CD14-positive monocyte (primary cell): ENCODE results near the gene OSTF1. TPM values are rescaled to one million over a fixed set of nuclear protein-coding genes. Genes with fewer than 3 reads are reported as not detected.

Experiments used
- DNase-seq, 3 donors: peaks; one replicate each; pipeline ENCODE4 v3.0.0-alpha.2; 2011 to 2022
- H2AFZ ChIP-seq: 2 replicates; pipeline ENCODE4 v1.6.0; 2012; ENCODE audit warnings: mild to moderate bottlenecking, low read depth, low read length, inconsistent platforms; ENCODE audit not compliant: insufficient read depth, poor library complexity, severe bottlenecking
- H3K27ac ChIP-seq, 2 donors: 1 replicate in 1 of 2; 2 replicates in 1 of 2; pipeline ENCODE4 v1.5.1; 2012 to 2013; ENCODE audit warnings: low read length in 2 of 2, control low read depth in 1 of 2, inconsistent platforms in 1 of 2, low read depth in 1 of 2, mild to moderate bottlenecking in 1 of 2
- H3K27me3 ChIP-seq, 2 donors: one replicate each; pipeline versions ENCODE4 v1.6.0 to v1.6.1; 2011 to 2013; ENCODE audit warnings: low read length in 2 of 2; ENCODE audit not compliant: control insufficient read depth in 2 of 2, insufficient read depth in 2 of 2
- H3K36me3 ChIP-seq, 2 donors: replicated peaks in 1 of 2; 1 replicate in 1 of 2; 2 replicates in 1 of 2; pipeline versions ENCODE4 v1.5.1 to v1.6.1; 2012 to 2013; ENCODE audit warnings: low read length in 2 of 2, control low read depth in 1 of 2, inconsistent platforms in 1 of 2, mild to moderate bottlenecking in 1 of 2; ENCODE audit not compliant: insufficient read depth in 2 of 2, control insufficient read depth in 1 of 2
- H3K4me1 ChIP-seq, 2 donors: 1 replicate in 1 of 2; 2 replicates in 1 of 2; pipeline versions ENCODE4 v1.5.1 to v1.6.1; 2012 to 2013; ENCODE audit warnings: low read length in 2 of 2, control low read depth in 1 of 2, inconsistent platforms in 1 of 2, mild to moderate bottlenecking in 1 of 2, moderate library complexity in 1 of 2; ENCODE audit not compliant: insufficient read depth in 2 of 2, control insufficient read depth in 1 of 2
- H3K4me2 ChIP-seq: replicated peaks from 2 replicates; pipeline ENCODE3; 2012; ENCODE audit warnings: low read length, moderate library complexity, mild to moderate bottlenecking; ENCODE audit not compliant: poor library complexity, severe bottlenecking; ENCODE audit errors: extremely low read depth
- H3K4me3 ChIP-seq, 3 experiments: fragments of 200-600 bp in 1 of 3; sonication (generic) in 1 of 3; replicated peaks in 1 of 3; 1 replicate in 2 of 3; 2 replicates in 1 of 3; pipeline ENCODE4 v1.5.1; 2011 to 2013; ENCODE audit warnings: low read length in 3 of 3, mild to moderate bottlenecking in 3 of 3, control low read depth in 2 of 3, low read depth in 2 of 3, inconsistent platforms in 1 of 3, moderate library complexity in 1 of 3
- H3K79me2 ChIP-seq: 2 replicates; pipeline ENCODE4 v1.6.0; 2012; ENCODE audit warnings: mild to moderate bottlenecking, control low read depth, inconsistent platforms, low read length, moderate library complexity; ENCODE audit not compliant: insufficient read depth
- H3K9ac ChIP-seq: 2 replicates; pipeline ENCODE4 v1.6.0; 2017; ENCODE audit warnings: low read length, mild to moderate bottlenecking; ENCODE audit not compliant: insufficient read depth, poor library complexity, severe bottlenecking
- H3K9me3 ChIP-seq, 2 donors: replicated peaks in 1 of 2; 1 replicate in 1 of 2; 2 replicates in 1 of 2; pipeline versions ENCODE4 v1.5.1 to v1.6.1; 2012 to 2013; ENCODE audit warnings: low read length in 2 of 2, control low read depth in 1 of 2; ENCODE audit not compliant: control insufficient read depth in 1 of 2, insufficient read depth in 1 of 2
- H4K20me1 ChIP-seq: 2 replicates; pipeline ENCODE4 v1.6.0; 2012; ENCODE audit warnings: mild to moderate bottlenecking, low read length, control low read depth, moderate library complexity; ENCODE audit not compliant: insufficient read depth
- H3K27ac Mint-ChIP-seq, 7 donors: one replicate each; pipeline ENCODE4 v1.8.0; 2020; ENCODE audit warnings: mild to moderate bottlenecking in 7 of 7, mixed read lengths in 7 of 7, moderate library complexity in 6 of 7, inconsistent platforms in 2 of 7
- H3K27me3 Mint-ChIP-seq, 3 donors: one replicate each; pipeline ENCODE4 v1.8.0; 2021 to 2022; ENCODE audit warnings: low read depth in 3 of 3, mild to moderate bottlenecking in 3 of 3, mixed read lengths in 3 of 3, moderate library complexity in 3 of 3, inconsistent platforms in 1 of 3
- H3K36me3 Mint-ChIP-seq, 2 donors: one replicate each; pipeline ENCODE4 v1.8.0; 2020; ENCODE audit warnings: mixed read lengths in 2 of 2, inconsistent platforms in 1 of 2, mild to moderate bottlenecking in 1 of 2
- H3K4me1 Mint-ChIP-seq: one replicate; pipeline ENCODE4 v1.8.0; 2020; ENCODE audit warnings: mild to moderate bottlenecking, mixed read lengths
- H3K4me3 Mint-ChIP-seq, 2 donors: one replicate each; pipeline ENCODE4 v1.8.0; 2020; ENCODE audit warnings: mild to moderate bottlenecking in 2 of 2, mixed read lengths in 2 of 2, moderate library complexity in 1 of 2
- H3K9me3 Mint-ChIP-seq, 7 donors: one replicate each; pipeline ENCODE4 v1.8.0; 2020 to 2022; ENCODE audit warnings: mixed read lengths in 7 of 7, mild to moderate bottlenecking in 6 of 7, moderate library complexity in 6 of 7, inconsistent platforms in 2 of 7
- CTCF ChIP-seq: fragments of 200-600 bp; IDR thresholded peaks from one replicate; pipeline ENCODE4 v1.8.0; 2022; ENCODE audit warnings: antibody characterized with exemption, mild to moderate bottlenecking
- WGBS: methylation state at CpG from one replicate; pipeline ENCODE4 v1.1.5; 2013; ENCODE audit warnings: missing lambda C conversion rate; ENCODE audit not compliant: insufficient coverage; 5-methylcytosine and 5-hydroxymethylcytosine counted together
- intact Hi-C, 2 donors: fragments of 100-400 bp; cut with micrococcal nuclease; formaldehyde crosslinking; loops; one replicate each; pipeline versions ENCODE4 v1.15.0 to v1.15.1; 2023
- polyA plus RNA-seq, 3 donors: library from polyadenylated mRNA; depleted of rRNA in 1 of 3; unstranded in 2 of 3; stranded (reverse) in 1 of 3; fragments of 300-500 nt in 2 of 3; fragments of >200 nt in 1 of 3; fragmentation: Illumina TruSeq in 2 of 3; gene quantifications; 1 replicate in 2 of 3; 2 replicates in 1 of 3; pipeline ENCODE4 v1.2.3, GENCODE V29; 2012 to 2021

The OSTF1 gene
- polyA plus RNA-seq, 3 donors: 59.8 to 296 (median 240) TPM

- Histone ChIP-seq H3K4me2 (no peak overlapping the region), H2AFZ (no peak overlapping the region), H4K20me1 (peaks cover 4% of the 10 kb centered on the region), H3K9me3 (no peaks in the 10 kb centered on the region), H3K36me3 (peaks cover 0 to 10% of the 10 kb centered on the region in 2 donors), H3K27ac (no peak overlapping the region), H3K4me1 (peaks cover 0 to 3% of the 10 kb centered on the region in 2 donors), H3K27me3 (no peaks in the 10 kb centered on the region), H3K79me2 (no peaks in the 10 kb centered on the region), H3K4me3 (no peak overlapping the region), H3K9ac (no peak overlapping the region)
- Mint-ChIP-seq H3K27me3 (no peaks in the 10 kb centered on the region), H3K36me3 (peaks cover 26 to 31% of the 10 kb centered on the region in 2 donors), H3K4me1 (peaks cover 2% of the 10 kb centered on the region), H3K27ac (no peak overlapping the region), H3K9me3 (peaks cover 0 to 4% (median 3%) of the 10 kb centered on the region in 7 donors), H3K4me3 (no peak overlapping the region)
- WGBS: 48% methylated on average over 2 of the region's 3 CpGs
- TF ChIP-seq CTCF: no peak
- DNase-seq: no peak
- intact Hi-C loops: no loop called here
Measured at GRCh38 chr9:75184471-75184870, 96.2 kb downstream of the OSTF1 start.

DNA sequence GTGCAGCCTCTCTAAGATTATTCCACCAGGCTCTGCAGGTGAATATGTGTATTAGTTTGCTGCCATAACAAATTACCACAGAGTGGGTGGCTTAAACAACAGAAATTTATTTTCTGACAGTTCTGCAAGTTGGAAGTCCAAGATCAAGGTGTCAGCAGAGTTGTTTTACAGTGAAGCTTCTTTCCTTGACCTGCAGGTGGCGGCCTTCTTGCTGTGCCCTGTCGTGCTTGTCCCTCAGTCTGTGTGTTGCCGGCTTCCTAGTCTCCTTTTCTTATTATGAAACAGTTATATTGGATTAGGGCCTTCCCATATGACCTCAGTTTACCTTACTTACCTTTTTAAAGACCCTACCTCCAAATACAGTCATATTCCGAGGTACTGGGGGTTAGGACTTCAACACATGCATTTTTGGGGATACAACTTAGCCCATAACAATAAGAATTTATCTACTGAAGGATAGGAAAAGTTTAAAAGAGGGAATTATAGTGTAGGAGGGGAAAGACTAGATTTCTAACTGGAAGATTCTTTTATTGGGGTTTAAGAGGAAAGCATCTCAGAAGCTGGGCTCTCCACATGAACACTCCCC is 97.4 kb downstream of the OSTF1 start:
- intact Hi-C loops: no loop called here
- Mint-ChIP-seq H3K36me3 (peaks cover 26 to 30% of the 10 kb centered on the region in 2 donors), H3K4me3 (no peak overlapping the region), H3K4me1 (peaks cover 2% of the 10 kb centered on the region), H3K27me3 (no peaks in the 10 kb centered on the region), H3K9me3 (peaks cover 0 to 4% (median 2%) of the 10 kb centered on the region in 7 donors), H3K27ac (no peak overlapping the region)
- no peaks in the 10 kb centered on the region for H3K27me3 ChIP-seq
- no peak overlapping the region for H2AFZ ChIP-seq
- peaks cover 0 to 10% of the 10 kb centered on the region in 2 donors for H3K36me3 ChIP-seq
- H3K27ac ChIP-seq: no peak overlapping the region
- no peak overlapping the region for H3K4me2 ChIP-seq
- WGBS: 100% methylated on average over 1 of the region's 4 CpGs
- H4K20me1 ChIP-seq: peaks cover 4% of the 10 kb centered on the region
- peak; percentile 80 for TF ChIP-seq CTCF
- no peak overlapping the region for H3K4me3 ChIP-seq
- peak in 2 of 3 donors; percentile 19 to 31 for DNase-seq
- no peaks in the 10 kb centered on the region for H3K9me3 ChIP-seq
- H3K4me1 ChIP-seq: peaks cover 0 to 3% of the 10 kb centered on the region in 2 donors
- H3K79me2 ChIP-seq: no peaks in the 10 kb centered on the region
- no peak overlapping the region for H3K9ac ChIP-seq
